PC-3 (cell line): ENCODE results near the gene MORN1.

ENCODE experiments used
- EZH2 ChIP-seq: fragments of 300-600 bp; sonication (generic); IDR thresholded peaks from one replicate; pipeline ENCODE4 v1.6.1; 2017; ENCODE audit warnings: antibody characterized with exemption, mild to moderate bottlenecking, low read length; ENCODE audit not compliant: unreplicated experiment
- EZH2phosphoT487 ChIP-seq: fragments of 300-600 bp; sonication (generic); IDR thresholded peaks from 2 replicates; pipeline ENCODE4 v1.6.1; 2018; ENCODE audit warnings: mild to moderate bottlenecking, antibody characterized with exemption, low read length, borderline replicate concordance
- TF ChIP-seq, protein P1 (sequence below): fragments of 300-600 bp; sonication (generic); conservative IDR thresholded peaks from 2 replicates; pipeline ENCODE4 v1.5.1; 2017; ENCODE audit warnings: antibody characterized with exemption, low read depth, mild to moderate bottlenecking, low read length

DNA sequence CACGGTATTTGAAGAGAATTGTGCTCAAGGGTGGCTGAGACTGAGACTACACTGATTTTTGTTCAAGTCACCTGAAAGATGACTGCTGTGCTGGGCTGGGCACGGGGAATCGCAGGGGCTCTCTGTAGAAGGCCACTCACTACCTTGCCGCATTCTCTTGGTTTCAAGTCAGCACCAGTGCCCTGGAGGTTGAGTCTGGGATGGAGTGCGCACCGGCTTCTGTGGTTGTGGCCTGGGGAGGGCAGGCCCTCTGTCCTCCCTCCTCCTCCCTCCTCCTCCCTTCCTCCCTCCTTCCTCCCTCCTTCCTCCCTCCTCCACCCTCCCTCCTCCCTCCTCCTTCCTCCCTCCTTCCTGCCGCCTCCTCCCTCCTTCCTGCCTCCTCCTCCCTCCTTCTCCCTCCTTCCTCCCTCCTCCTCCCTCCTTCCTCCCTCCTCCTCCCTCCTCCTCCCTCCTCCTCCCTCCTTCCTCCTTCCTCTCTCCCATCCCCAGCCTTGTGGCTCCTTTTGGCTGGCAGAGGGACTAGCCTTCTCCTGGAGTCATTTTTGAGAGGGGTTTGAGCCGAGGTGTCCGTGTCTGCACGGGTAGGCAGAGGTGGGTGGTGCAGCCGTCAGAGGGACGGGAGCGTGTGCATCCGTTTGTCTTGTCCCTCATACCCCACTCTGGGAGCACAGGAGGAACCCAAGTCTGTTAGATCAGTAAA lies 9.7 kb upstream of the MORN1 start:
- TF ChIP-seq, protein P1, sequence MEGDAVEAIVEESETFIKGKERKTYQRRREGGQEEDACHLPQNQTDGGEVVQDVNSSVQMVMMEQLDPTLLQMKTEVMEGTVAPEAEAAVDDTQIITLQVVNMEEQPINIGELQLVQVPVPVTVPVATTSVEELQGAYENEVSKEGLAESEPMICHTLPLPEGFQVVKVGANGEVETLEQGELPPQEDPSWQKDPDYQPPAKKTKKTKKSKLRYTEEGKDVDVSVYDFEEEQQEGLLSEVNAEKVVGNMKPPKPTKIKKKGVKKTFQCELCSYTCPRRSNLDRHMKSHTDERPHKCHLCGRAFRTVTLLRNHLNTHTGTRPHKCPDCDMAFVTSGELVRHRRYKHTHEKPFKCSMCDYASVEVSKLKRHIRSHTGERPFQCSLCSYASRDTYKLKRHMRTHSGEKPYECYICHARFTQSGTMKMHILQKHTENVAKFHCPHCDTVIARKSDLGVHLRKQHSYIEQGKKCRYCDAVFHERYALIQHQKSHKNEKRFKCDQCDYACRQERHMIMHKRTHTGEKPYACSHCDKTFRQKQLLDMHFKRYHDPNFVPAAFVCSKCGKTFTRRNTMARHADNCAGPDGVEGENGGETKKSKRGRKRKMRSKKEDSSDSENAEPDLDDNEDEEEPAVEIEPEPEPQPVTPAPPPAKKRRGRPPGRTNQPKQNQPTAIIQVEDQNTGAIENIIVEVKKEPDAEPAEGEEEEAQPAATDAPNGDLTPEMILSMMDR: no peak
- TF ChIP-seq EZH2 (no peak), EZH2phosphoT487 (no peak)
